Measurements from ENCODE around the gene NUDT15. TPM values are rescaled to one million over a fixed set of nuclear protein-coding genes. Genes with fewer than 3 reads are reported as not detected.

NUDT15 gene
- total and polyA plus RNA-seq, 11 donors, result 6.8 to 13.9 (median 10.8) TPM

DNA sequence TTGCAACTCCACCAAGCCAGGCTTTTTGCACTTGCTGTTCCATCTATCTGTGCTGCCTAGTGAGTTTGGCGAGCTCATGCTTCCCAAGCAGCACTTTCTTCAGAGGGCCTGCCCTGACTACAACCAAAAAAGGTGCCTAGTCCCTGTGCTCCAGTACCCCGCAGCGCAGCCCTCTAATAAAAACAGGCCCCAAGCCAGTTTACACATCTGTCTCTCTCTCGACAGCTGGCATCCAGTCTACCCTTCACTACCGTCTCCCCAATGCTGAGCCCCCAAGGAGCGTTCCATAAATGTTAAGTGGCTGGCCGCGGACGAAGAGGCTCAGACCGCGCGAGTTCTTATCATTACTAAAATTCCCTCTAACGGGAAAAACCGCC is 56.9 kb downstream of the NUDT15 start:
- peaks cover 0 to 3% (median 0%) of the 10 kb centered on the region in 9 donors for H3K36me3 ChIP-seq
- H3K4me3 ChIP-seq, result peak overlapping the region; percentile 65 to 99 (median 90)
- intact Hi-C loops (cut with DNase I), result loop anchor here in 8 of 10 donors (2.0 to 10.0 kb wide), 4 partner anchors 56 to 490 kb away; partner anchors contain the start of gene ITM2B (in 5 of the 8)
- H3K27ac ChIP-seq, result peak overlapping the region; percentile 78 to 95 (median 88)
- no peaks in the 10 kb centered on the region for H3K9me3 ChIP-seq
- DNase-seq, result no peak
- 0 to 1% (median 0%) methylated on average over 12 to 14 of the region's 14 CpGs for WGBS, 4 donors
- no peaks in the 10 kb centered on the region for H3K27me3 ChIP-seq
- TF ChIP-seq, protein P1, sequence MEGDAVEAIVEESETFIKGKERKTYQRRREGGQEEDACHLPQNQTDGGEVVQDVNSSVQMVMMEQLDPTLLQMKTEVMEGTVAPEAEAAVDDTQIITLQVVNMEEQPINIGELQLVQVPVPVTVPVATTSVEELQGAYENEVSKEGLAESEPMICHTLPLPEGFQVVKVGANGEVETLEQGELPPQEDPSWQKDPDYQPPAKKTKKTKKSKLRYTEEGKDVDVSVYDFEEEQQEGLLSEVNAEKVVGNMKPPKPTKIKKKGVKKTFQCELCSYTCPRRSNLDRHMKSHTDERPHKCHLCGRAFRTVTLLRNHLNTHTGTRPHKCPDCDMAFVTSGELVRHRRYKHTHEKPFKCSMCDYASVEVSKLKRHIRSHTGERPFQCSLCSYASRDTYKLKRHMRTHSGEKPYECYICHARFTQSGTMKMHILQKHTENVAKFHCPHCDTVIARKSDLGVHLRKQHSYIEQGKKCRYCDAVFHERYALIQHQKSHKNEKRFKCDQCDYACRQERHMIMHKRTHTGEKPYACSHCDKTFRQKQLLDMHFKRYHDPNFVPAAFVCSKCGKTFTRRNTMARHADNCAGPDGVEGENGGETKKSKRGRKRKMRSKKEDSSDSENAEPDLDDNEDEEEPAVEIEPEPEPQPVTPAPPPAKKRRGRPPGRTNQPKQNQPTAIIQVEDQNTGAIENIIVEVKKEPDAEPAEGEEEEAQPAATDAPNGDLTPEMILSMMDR (IDR thresholded peaks at IDR 0.05), result no peak
- TF ChIP-seq POLR2A (IDR thresholded peaks at IDR 0.05), result no peak
- H3K4me1 ChIP-seq, result peaks cover 0 to 50% (median 35%) of the 10 kb centered on the region in 12 donors
- peak in 2 of 4 donors; percentile 12 to 27 for ATAC-seq

DNA sequence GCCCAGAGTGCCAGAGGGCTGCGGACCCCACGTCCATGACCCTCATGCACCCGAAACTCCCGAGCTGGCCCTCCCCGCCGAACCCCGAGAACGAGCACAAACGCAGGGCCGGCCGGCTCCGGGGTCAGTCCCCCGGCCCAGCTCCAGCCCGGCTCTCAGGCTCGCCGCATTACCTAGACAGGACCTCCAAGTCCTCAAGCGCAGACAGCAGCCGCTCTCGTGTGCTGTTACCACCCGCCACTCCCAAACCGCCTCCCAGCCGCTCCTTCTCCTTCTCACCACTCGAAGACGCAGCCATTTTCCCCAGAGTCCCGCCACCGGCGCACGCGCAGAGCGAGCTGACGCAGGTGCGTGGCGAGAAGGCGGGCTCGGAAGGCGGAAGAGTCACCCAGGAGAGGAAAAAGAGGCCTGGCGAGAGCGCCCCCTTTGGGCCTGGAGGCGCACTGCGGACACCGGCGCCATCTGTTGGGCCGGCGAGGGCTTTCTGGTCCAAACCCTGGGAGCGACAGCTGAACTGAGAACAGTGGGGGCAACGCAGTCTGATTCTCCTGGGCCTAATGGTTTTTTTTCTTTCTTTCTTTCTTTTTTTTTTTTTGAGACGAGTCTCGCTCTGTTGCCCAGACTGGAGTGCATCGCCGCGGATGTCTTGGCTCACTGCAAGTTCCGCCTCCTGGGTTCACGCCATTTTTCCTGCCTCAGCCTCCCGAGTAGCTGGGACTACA is 57.4 kb downstream of the NUDT15 start, which contains the start of gene MED4:
MED4 (minus strand) TSS at position 324 of the 722 bp plus-strand sequence; CDS start at position 298, 26 bp downstream.
- Histone ChIP-seq H3K27me3 (no peaks in the 10 kb centered on the region), H3K4me1 (peaks cover 0 to 47% (median 34%) of the 10 kb centered on the region in 12 donors), H3K4me3 (peak within 1 kb of the TSS; percentile 65 to 99 (median 90)), H3K36me3 (peaks cover 0 to under 1% (median 0%) of the 10 kb centered on the region in 9 donors), H3K9me3 (no peaks in the 10 kb centered on the region), H3K27ac (peak within 1 kb of the TSS; percentile 78 to 95 (median 88))
- DNase-seq (peak; percentile 95 to 98 (median 96)), ATAC-seq (peak; percentile 94 to 99 (median 98))
- TF ChIP-seq, protein P1 (IDR thresholded peaks at IDR 0.05), result peak; percentile 98 to 100 (median 99)
- peak in 1 of 2 donors; percentile 77 for TF ChIP-seq POLR2A (IDR thresholded peaks at IDR 0.05)
- 7 to 13% (median 10%) methylated on average over 38 to 54 of the region's 54 CpGs for WGBS, 4 donors
- intact Hi-C loops (cut with DNase I), result loop anchor here in 8 of 10 donors (1.0 to 10.0 kb wide), 9 partner anchors 31 to 490 kb away; partner anchors contain the start of genes ITM2B (in 7 of the 8), RB1 (in 2 of the 8) and NUDT15 (in 1 of the 8)

DNA sequence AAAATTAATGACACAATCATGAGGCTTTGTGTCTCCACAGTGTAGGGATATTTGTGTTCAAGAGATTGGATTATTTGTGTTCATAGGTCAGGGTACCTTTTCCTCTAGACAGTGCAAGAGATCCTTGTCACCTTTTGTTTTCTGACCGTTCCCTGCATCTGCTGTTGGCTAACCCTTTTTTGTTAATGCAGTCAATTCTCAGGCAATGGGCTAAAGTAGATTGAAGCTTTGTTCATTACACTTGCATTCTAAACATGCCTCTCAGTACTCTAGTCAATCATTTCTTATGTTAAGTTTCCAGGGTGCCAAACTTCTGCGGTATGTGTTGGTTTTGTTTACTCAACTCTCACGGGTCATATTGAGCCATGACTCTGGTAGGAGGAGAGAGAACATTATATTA is 59.1 kb downstream of the NUDT15 start:
- Histone ChIP-seq H3K4me1 (peaks cover 0 to 30% (median 20%) of the 10 kb centered on the region in 12 donors), H3K27ac (no peak overlapping the region), H3K9me3 (no peaks in the 10 kb centered on the region), H3K36me3 (no peaks in the 10 kb centered on the region), H3K4me3 (no peak overlapping the region), H3K27me3 (no peaks in the 10 kb centered on the region)
- TF ChIP-seq, protein P1 (IDR thresholded peaks at IDR 0.05), result no peak
- no peak for TF ChIP-seq POLR2A (IDR thresholded peaks at IDR 0.05)
- intact Hi-C loops (cut with DNase I), result loop anchor here in 7 of 10 donors (5.0 to 10.0 kb wide), 6 partner anchors 59 to 488 kb away; partner anchors contain the start of genes ITM2B (in 7 of the 7), NUDT15 (in 1 of the 7) and RB1 (in 1 of the 7)
- 61 to 74% (median 67%) methylated on average over 3 of the region's 3 CpGs for WGBS, 4 donors
- DNase-seq (no peak), ATAC-seq (no peak)

Other genes with a start within 250 kb of the NUDT15 start
- 100 to 1,000 TPM in 7 of 9 donors, 10 to 100 TPM in 2; 83.8 to 166 (median 125) TPM for gene SUCLA2, start 36.5 kb upstream of the NUDT15 start, total RNA-seq
- 10 to 100 TPM; 36.5 to 91.3 TPM for gene SUCLA2, start 36.5 kb upstream of the NUDT15 start, polyA plus RNA-seq
- 10 to 100 TPM; 24.9 to 50.3 (median 46.0) TPM for gene MED4, start 57.4 kb downstream of the NUDT15 start, total RNA-seq
- 10 to 100 TPM; 48.9 to 50.6 TPM for gene MED4, start 57.4 kb downstream of the NUDT15 start, polyA plus RNA-seq
- 100 to 1,000 TPM; 402 to 772 (median 504) TPM for gene ITM2B, start 195.5 kb downstream of the NUDT15 start, total RNA-seq
- 100 to 1,000 TPM; 255 to 338 TPM for gene ITM2B, start 195.5 kb downstream of the NUDT15 start, polyA plus RNA-seq